Stimulated activated naive B cell treated with anti-CD40 and anti-IgM and Interleukin-4, amounts not matched to agents 10 μg/mL and 1 μg/mL and 100 μg/mL, for 72 hours (primary cell): ENCODE results near the gene CWC25.
"Not testable (repeated sequence)": the region's sequence is repeated elsewhere in the genome, so short reads cannot be mapped to it uniquely, and the experiment has no call there.

Experiments used
- ATAC-seq, 2 donors: fragments of 150-1000 bp; cut with Tn5 transposase; replicated peaks; 2 replicates each; pipeline ENCODE4 v1.10.0; 2021; ENCODE audit warnings: moderate library complexity in 1 of 2
- DNase-seq: peaks from one replicate; pipeline ENCODE4 v3.0.0; 2021
- H3K27ac Mint-ChIP-seq: one replicate; pipeline ENCODE4 v1.8.0; 2022; ENCODE audit warnings: mild to moderate bottlenecking, mixed read lengths
- H3K27me3 Mint-ChIP-seq, 2 donors: one replicate each; pipeline ENCODE4 v1.8.0; 2022; ENCODE audit warnings: mixed read lengths in 2 of 2
- H3K36me3 Mint-ChIP-seq, 2 donors: one replicate each; pipeline ENCODE4 v1.8.0; 2022; ENCODE audit warnings: mixed read lengths in 2 of 2, mild to moderate bottlenecking in 1 of 2
- H3K4me1 Mint-ChIP-seq, 2 donors: one replicate each; pipeline ENCODE4 v1.8.0; 2022; ENCODE audit warnings: mixed read lengths in 2 of 2, mild to moderate bottlenecking in 1 of 2
- H3K4me3 Mint-ChIP-seq, 2 donors: one replicate each; pipeline ENCODE4 v1.8.0; 2022; ENCODE audit warnings: mild to moderate bottlenecking in 2 of 2, mixed read lengths in 2 of 2, moderate library complexity in 1 of 2
- H3K9me3 Mint-ChIP-seq, 2 donors: one replicate each; pipeline ENCODE4 v1.8.0; 2022; ENCODE audit warnings: mixed read lengths in 2 of 2, mild to moderate bottlenecking in 1 of 2

Gene CWC25

DNA sequence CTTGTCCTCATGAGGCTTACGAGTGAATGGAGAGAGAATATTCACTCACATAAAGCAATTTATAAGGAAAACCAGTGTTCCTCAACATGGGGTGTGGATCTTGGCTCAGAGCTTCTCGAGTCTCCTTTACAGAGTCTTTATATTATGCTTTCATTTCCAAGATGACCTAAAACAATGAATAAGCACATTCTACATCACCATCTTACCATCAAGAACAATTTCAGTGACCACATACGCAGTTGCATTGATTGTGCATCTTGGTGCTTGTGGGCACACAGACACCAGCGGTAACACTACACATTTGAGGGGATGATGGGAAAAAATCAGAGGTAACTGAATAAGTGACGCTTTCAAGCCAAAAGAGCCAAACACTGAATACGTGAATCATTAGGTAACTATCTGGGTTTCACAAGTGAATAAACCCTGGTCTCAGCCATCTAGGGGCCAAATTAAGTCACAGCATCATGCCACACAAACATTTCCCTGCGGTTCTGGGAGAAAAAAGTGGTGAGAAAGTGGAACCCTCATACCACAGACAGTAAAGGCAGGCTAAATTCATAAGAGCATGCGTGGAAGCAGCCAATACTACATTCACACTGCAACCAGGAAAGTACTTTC is 9.4 kb downstream of the CWC25 start:
- Mint-ChIP-seq H3K9me3 (no peaks in the 10 kb centered on the region), H3K4me3 (no peak overlapping the region), H3K4me1 (peaks cover 0 to 8% of the 10 kb centered on the region in 2 donors), H3K36me3 (peaks cover 23 to 24% of the 10 kb centered on the region in 2 donors), H3K27me3 (no peaks in the 10 kb centered on the region), H3K27ac (no peak overlapping the region)
- ATAC-seq (no peak), DNase-seq (no peak)

GRCh38 chr17:38809828-38810227 is 15.3 kb downstream of the CWC25 start:
- no peak for DNase-seq
- Mint-ChIP-seq H3K36me3 (peaks cover 40 to 43% of the 10 kb centered on the region in 2 donors), H3K9me3 (no peaks in the 10 kb centered on the region), H3K27me3 (no peaks in the 10 kb centered on the region), H3K4me3 (no peak overlapping the region), H3K27ac (no peak overlapping the region), H3K4me1 (no peaks in the 10 kb centered on the region)
- no peak for ATAC-seq

- H3K4me1 Mint-ChIP-seq, result peaks cover 35 to 45% of the 10 kb centered on the region in 2 donors
- H3K27me3 Mint-ChIP-seq, result no peaks in the 10 kb centered on the region
- H3K4me3 Mint-ChIP-seq, result peak overlapping the region; percentile 78 to 99
- DNase-seq (no peak), ATAC-seq (no peak)
- no peaks in the 10 kb centered on the region for H3K9me3 Mint-ChIP-seq
- H3K27ac Mint-ChIP-seq, result peak overlapping the region; percentile 73
- peaks cover 35 to 49% of the 10 kb centered on the region in 2 donors for H3K36me3 Mint-ChIP-seq
Measured at GRCh38 chr17:38800237-38800760, 24.8 kb downstream of the CWC25 start.

GRCh38 chr17:38799501-38800236 is 25.5 kb downstream of the CWC25 start, which contains the start of gene PIP4K2B:
TSS of gene PIP4K2B (minus strand) at chr17:38799556. CDS start at chr17:38799424, 132 bp downstream.
- Mint-ChIP-seq H3K9me3 (no peaks in the 10 kb centered on the region), H3K27ac (peak within 1 kb of the TSS; percentile 95), H3K27me3 (no peaks in the 10 kb centered on the region), H3K4me1 (peaks cover 35 to 46% of the 10 kb centered on the region in 2 donors), H3K36me3 (peaks cover 34 to 49% of the 10 kb centered on the region in 2 donors), H3K4me3 (peak within 1 kb of the TSS; percentile 96 to 99)
- DNase-seq (peak; percentile 90), ATAC-seq (peak; percentile 86 to 87)

- peaks cover 35 to 53% of the 10 kb centered on the region in 2 donors for H3K4me1 Mint-ChIP-seq
- peak overlapping the region; percentile 95 for H3K27ac Mint-ChIP-seq
- DNase-seq, result peak; percentile 38
- peaks cover 32 to 54% of the 10 kb centered on the region in 2 donors for H3K36me3 Mint-ChIP-seq
- H3K9me3 Mint-ChIP-seq, result no peaks in the 10 kb centered on the region
- H3K4me3 Mint-ChIP-seq, result peak overlapping the region; percentile 96 to 99
- ATAC-seq, result peak; percentile 41 to 45
- no peaks in the 10 kb centered on the region for H3K27me3 Mint-ChIP-seq
Measured at GRCh38 chr17:38798614-38799500, 26.3 kb downstream of the CWC25 start.

DNA sequence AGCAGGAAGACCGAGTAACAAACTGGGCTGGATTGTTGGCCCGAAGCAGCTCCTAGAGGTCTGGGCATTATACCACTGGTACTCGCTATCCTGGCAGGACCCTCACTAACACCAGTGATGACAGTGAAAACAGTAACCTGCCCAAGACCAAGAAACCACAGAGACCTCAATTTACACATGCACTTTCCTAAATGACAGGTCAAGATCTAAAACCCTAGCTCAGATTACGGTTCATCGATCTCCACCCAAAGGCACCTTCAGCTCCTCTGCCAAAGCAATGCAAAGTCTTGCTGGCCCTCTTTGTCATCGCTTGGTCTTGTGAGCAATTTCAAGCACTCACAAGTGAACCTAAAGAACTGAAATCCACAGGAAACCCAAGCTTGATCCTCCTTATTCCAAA is 27.3 kb downstream of the CWC25 start:
- DNase-seq, result no peak
- H3K4me1 Mint-ChIP-seq, result peaks cover 37 to 54% of the 10 kb centered on the region in 2 donors
- H3K27me3 Mint-ChIP-seq, result no peaks in the 10 kb centered on the region
- peaks cover 32 to 53% of the 10 kb centered on the region in 2 donors for H3K36me3 Mint-ChIP-seq
- H3K4me3 Mint-ChIP-seq, result peak overlapping the region; percentile 96 to 99
- no peak for ATAC-seq
- no peaks in the 10 kb centered on the region for H3K9me3 Mint-ChIP-seq
- H3K27ac Mint-ChIP-seq, result peak overlapping the region; percentile 81

GRCh38 chr17:38797158-38797490 is 28.0 kb downstream of the CWC25 start:
- DNase-seq (no peak), ATAC-seq (no peak)
- no peak overlapping the region for H3K27ac Mint-ChIP-seq
- peaks cover 37 to 54% of the 10 kb centered on the region in 2 donors for H3K4me1 Mint-ChIP-seq
- peaks cover 28 to 49% of the 10 kb centered on the region in 2 donors for H3K36me3 Mint-ChIP-seq
- peak overlapping the region in 1 of 2 donors; percentile 15 for H3K4me3 Mint-ChIP-seq
- no peaks in the 10 kb centered on the region for H3K9me3 Mint-ChIP-seq
- no peaks in the 10 kb centered on the region for H3K27me3 Mint-ChIP-seq

- peaks cover 35 to 54% of the 10 kb centered on the region in 2 donors for H3K4me1 Mint-ChIP-seq
Measured at GRCh38 chr17:38796451-38797157, 28.5 kb downstream of the CWC25 start.

GRCh38 chr17:38794221-38794620 is 30.9 kb downstream of the CWC25 start:
- no peaks in the 10 kb centered on the region for H3K9me3 Mint-ChIP-seq
- H3K27ac Mint-ChIP-seq, result no peak overlapping the region
- DNase-seq, result no peak
- H3K36me3 Mint-ChIP-seq, result peaks cover 22 to 37% of the 10 kb centered on the region in 2 donors
- H3K27me3 Mint-ChIP-seq, result no peaks in the 10 kb centered on the region
- no peak for ATAC-seq
- H3K4me1 Mint-ChIP-seq, result peaks cover 27 to 52% of the 10 kb centered on the region in 2 donors
- H3K4me3 Mint-ChIP-seq, result no peak overlapping the region

More at GRCh38 chr17:38796451-38797157, 28.5 kb downstream of the CWC25 start:
- DNase-seq, result no peak
- no peak overlapping the region for H3K4me3 Mint-ChIP-seq
- no peaks in the 10 kb centered on the region for H3K9me3 Mint-ChIP-seq
- H3K36me3 Mint-ChIP-seq, result peaks cover 24 to 44% of the 10 kb centered on the region in 2 donors
- ATAC-seq, result no peak
- H3K27me3 Mint-ChIP-seq, result no peaks in the 10 kb centered on the region
- no peak overlapping the region for H3K27ac Mint-ChIP-seq

DNA sequence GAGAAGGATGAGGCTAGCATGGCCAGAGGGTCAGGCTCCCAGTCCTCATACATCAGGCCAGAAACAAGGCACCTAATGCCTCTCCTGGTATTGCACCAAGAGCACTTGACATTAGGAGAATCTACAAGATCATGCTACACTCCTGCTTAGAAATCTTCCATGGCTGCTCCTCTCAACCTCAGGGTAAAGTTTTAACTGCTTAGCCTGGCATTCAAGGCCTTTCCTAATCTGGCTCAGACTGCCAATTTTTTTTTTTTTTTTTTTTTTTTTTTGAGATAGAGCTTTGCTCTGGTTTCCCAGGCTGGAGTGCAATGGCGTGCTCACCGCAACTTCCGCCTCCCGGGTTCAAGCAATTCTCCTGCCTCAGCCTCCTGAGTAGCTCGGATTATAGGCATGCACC is 34.0 kb downstream of the CWC25 start:
- no peak overlapping the region for H3K4me3 Mint-ChIP-seq
- no peaks in the 10 kb centered on the region for H3K27me3 Mint-ChIP-seq
- peaks cover 6 to 26% of the 10 kb centered on the region in 2 donors for H3K4me1 Mint-ChIP-seq
- H3K36me3 Mint-ChIP-seq, result peaks cover 15 to 34% of the 10 kb centered on the region in 2 donors
- no peaks in the 10 kb centered on the region for H3K9me3 Mint-ChIP-seq
- DNase-seq, result no peak
- no peak overlapping the region for H3K27ac Mint-ChIP-seq
- ATAC-seq, result no peak

DNA sequence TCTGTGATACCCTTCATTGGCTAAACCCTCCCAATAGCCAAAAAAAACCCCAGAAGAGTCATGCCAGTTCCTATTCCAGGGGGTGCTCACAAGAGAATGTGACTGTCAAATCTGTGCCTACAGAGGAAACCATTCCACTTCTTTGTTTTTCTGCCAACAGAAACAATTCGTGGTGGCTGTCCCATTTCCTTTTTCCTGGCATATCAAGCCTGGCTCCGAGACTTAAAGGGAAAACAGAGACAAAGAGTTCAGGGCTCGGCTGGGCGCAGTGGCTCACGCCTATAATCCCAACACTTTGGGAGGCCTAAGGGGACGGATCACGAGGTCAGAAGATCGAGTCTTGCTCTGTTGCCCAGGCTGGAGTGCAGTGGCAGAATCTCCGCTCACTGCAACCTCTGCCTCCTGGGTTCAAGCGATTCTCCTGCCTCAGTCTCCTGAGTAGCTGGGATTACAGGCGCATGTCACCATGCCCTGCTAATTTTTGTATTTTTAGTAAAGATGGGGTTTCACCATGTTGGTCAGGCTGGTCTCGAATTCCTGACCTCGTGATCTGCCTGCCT is 34.9 kb downstream of the CWC25 start:
- H3K36me3 Mint-ChIP-seq, result peaks cover 13 to 38% of the 10 kb centered on the region in 2 donors
- not testable (repeated sequence) for H3K27ac Mint-ChIP-seq, DNase-seq, H3K4me3 Mint-ChIP-seq, H3K27me3 Mint-ChIP-seq, H3K9me3 Mint-ChIP-seq, ATAC-seq
- peaks cover 6 to 17% of the 10 kb centered on the region in 2 donors for H3K4me1 Mint-ChIP-seq

DNA sequence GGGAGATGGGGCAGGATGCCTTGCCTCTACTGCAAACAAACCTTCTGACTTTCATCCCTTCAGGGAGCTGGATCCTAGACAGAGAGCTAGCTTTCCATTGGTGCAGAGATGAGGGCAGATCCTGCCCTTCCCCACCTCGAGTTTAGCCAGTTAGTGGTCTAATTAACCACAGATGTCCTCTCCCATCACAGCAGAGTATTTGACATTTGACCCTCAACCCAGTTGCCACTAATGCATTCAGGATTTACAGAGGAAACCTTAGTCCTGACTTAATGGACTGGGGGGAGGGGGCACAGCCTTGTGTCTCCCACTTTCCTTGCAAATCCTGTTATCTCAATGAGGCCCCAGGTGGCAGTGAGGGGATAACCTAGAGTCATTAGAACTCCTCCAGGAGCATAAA is 35.9 kb downstream of the CWC25 start:
- Mint-ChIP-seq H3K27ac (peak overlapping the region; percentile 65), H3K4me3 (no peak overlapping the region)

DNA sequence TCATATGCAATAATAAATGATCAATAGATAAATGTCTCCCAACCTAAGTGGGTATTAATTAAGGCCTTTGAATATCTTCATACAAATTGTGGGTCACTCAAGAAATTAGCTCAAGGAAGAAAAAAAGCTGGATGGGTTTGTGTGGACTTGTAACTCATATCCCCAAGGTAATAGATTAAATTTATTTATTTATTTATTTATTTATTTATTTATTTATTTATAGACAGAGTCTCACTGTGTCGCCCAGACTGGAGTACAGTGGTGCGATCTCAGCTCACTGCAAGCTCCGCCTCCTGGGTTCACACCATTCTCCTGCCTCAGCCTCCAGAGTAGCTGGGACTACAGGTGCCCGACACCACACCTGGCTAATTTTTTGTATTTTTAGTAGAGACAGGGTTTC is 37.1 kb downstream of the CWC25 start:
- H3K27ac Mint-ChIP-seq, DNase-seq, H3K4me1 Mint-ChIP-seq, H3K4me3 Mint-ChIP-seq, ATAC-seq, H3K9me3 Mint-ChIP-seq, H3K27me3 Mint-ChIP-seq: not testable (repeated sequence)
- H3K36me3 Mint-ChIP-seq, result peaks cover 8 to 38% of the 10 kb centered on the region in 2 donors

More for the DNA sequence above, 35.9 kb downstream of the CWC25 start:
- H3K27me3 Mint-ChIP-seq, result no peaks in the 10 kb centered on the region
- H3K9me3 Mint-ChIP-seq, result no peaks in the 10 kb centered on the region
- H3K36me3 Mint-ChIP-seq, result peaks cover 10 to 40% of the 10 kb centered on the region in 2 donors
- peaks cover 6 to 13% of the 10 kb centered on the region in 2 donors for H3K4me1 Mint-ChIP-seq
- no peak for DNase-seq
- ATAC-seq, result no peak
